Tibial artery (tissue), 4 donors: Measurements from ENCODE around the gene PDLIM1.

Source experiments
- DNase-seq, 2 donors: peaks; one replicate each; pipeline ENCODE4 v3.0.0-alpha.2; 2019
- H3K27ac ChIP-seq, 2 donors: fragments of 200-600 bp; sonication (generic) in 1 of 2; 1 replicate in 1 of 2; 2 replicates in 1 of 2; pipeline ENCODE4 v1.5.1; 2018 to 2019; ENCODE audit warnings: mild to moderate bottlenecking in 1 of 2
- H3K27me3 ChIP-seq, 2 donors: fragments of 200-600 bp; sonication (generic) in 1 of 2; one replicate each; pipeline versions ENCODE4 v1.5.1 to v1.6.0; 2016 to 2019
- H3K36me3 ChIP-seq, 3 donors: fragments of 200-600 bp; sonication (generic) in 2 of 3; one replicate each; pipeline ENCODE4 v1.5.1; 2016 to 2019; ENCODE audit warnings: mild to moderate bottlenecking in 2 of 3
- H3K4me1 ChIP-seq, 4 donors: fragments of 200-600 bp; sonication (generic) in 2 of 4; 1 replicate in 3 of 4; 2 replicates in 1 of 4; pipeline ENCODE4 v1.5.1; 2016 to 2019
- H3K4me3 ChIP-seq, 2 donors: fragments of 200-600 bp; sonication (generic) in 1 of 2; 1 replicate in 1 of 2; 2 replicates in 1 of 2; pipeline ENCODE4 v1.5.1; 2018 to 2019; ENCODE audit warnings: mild to moderate bottlenecking in 2 of 2
- H3K9me3 ChIP-seq, 3 donors: fragments of 200-600 bp; sonication (generic) in 1 of 3; one replicate each; pipeline ENCODE4 v1.5.1; 2016 to 2019
- CTCF ChIP-seq, 2 experiments: fragments of 200-600 bp in 1 of 2; fragments of 450-650 bp in 1 of 2; IDR thresholded peaks; one replicate each; pipeline ENCODE4 v1.5.1; 2017 to 2019; ENCODE audit warnings: antibody characterized with exemption in 2 of 2, mild to moderate bottlenecking in 1 of 2, moderate library complexity in 1 of 2
- intact Hi-C: fragments of 100-400 bp; cut with DNase I; formaldehyde crosslinking; loops from one replicate; pipeline ENCODE4 v1.15.0; 2023; ENCODE audit warnings: low total_unique reads

The PDLIM1 gene

GRCh38 chr10:95286707-95287106 is 4.1 kb downstream of the PDLIM1 start:
- Histone ChIP-seq H3K4me1 (peaks cover 0 to 72% (median 34%) of the 10 kb centered on the region in 4 donors), H3K4me3 (peak overlapping the region in 1 of 2 donors; percentile 89), H3K27me3 (no peaks in the 10 kb centered on the region), H3K36me3 (no peaks in the 10 kb centered on the region), H3K27ac (peak overlapping the region; percentile 93 to 94), H3K9me3 (no peaks in the 10 kb centered on the region)
- no peak for TF ChIP-seq CTCF (IDR thresholded peaks at IDR 0.05)
- intact Hi-C loops = loop anchor here (10.0 kb wide), 1 partner anchor 318 kb away; no protein-coding TSS in a partner anchor
- DNase-seq = no peak

GRCh38 chr10:95285556-95285955 is 5.2 kb downstream of the PDLIM1 start:
- H3K4me3 ChIP-seq = no peak overlapping the region
- intact Hi-C loops = loop anchor here (10.0 kb wide), 1 partner anchor 319 kb away; no protein-coding TSS in a partner anchor
- H3K36me3 ChIP-seq = no peaks in the 10 kb centered on the region
- H3K9me3 ChIP-seq = no peaks in the 10 kb centered on the region
- H3K4me1 ChIP-seq = peaks cover 0 to 83% (median 39%) of the 10 kb centered on the region in 4 donors
- H3K27ac ChIP-seq = peak overlapping the region; percentile 93 to 94
- no peaks in the 10 kb centered on the region for H3K27me3 ChIP-seq
- no peak for TF ChIP-seq CTCF (IDR thresholded peaks at IDR 0.05)
- no peak for DNase-seq

- H3K4me1 ChIP-seq = peaks cover 0 to 91% (median 46%) of the 10 kb centered on the region in 4 donors
Observed at GRCh38 chr10:95284807-95285206, 6.0 kb downstream of the PDLIM1 start.

GRCh38 chr10:95282107-95282506 is 8.7 kb downstream of the PDLIM1 start:
- no peaks in the 10 kb centered on the region for H3K36me3 ChIP-seq
- DNase-seq = no peak
- H3K4me1 ChIP-seq = peaks cover 0 to 95% (median 58%) of the 10 kb centered on the region in 4 donors
- no peak overlapping the region for H3K4me3 ChIP-seq
- intact Hi-C loops = loop anchor here (10.0 kb wide), 1 partner anchor 323 kb away; no protein-coding TSS in a partner anchor
- H3K9me3 ChIP-seq = no peaks in the 10 kb centered on the region
- no peak for TF ChIP-seq CTCF (IDR thresholded peaks at IDR 0.05)
- H3K27me3 ChIP-seq = no peaks in the 10 kb centered on the region
- H3K27ac ChIP-seq = peak overlapping the region; percentile 75 to 81

More at GRCh38 chr10:95284807-95285206, 6.0 kb downstream of the PDLIM1 start:
- no peaks in the 10 kb centered on the region for H3K9me3 ChIP-seq
- intact Hi-C loops = loop anchor here (10.0 kb wide), 1 partner anchor 320 kb away; no protein-coding TSS in a partner anchor
- no peak overlapping the region for H3K4me3 ChIP-seq
- no peaks in the 10 kb centered on the region for H3K27me3 ChIP-seq
- DNase-seq = no peak
- H3K36me3 ChIP-seq = no peaks in the 10 kb centered on the region
- no peak for TF ChIP-seq CTCF (IDR thresholded peaks at IDR 0.05)
- H3K27ac ChIP-seq = peak overlapping the region; percentile 93 to 94

- H3K4me1 ChIP-seq = peaks cover 0 to 95% (median 57%) of the 10 kb centered on the region in 4 donors
- no peak for DNase-seq
- no peak overlapping the region for H3K4me3 ChIP-seq
- peak overlapping the region; percentile 75 to 81 for H3K27ac ChIP-seq
- no peak for TF ChIP-seq CTCF (IDR thresholded peaks at IDR 0.05)
- H3K9me3 ChIP-seq = no peaks in the 10 kb centered on the region
- no peaks in the 10 kb centered on the region for H3K36me3 ChIP-seq
- intact Hi-C loops = loop anchor here (10.0 kb wide), 1 partner anchor 324 kb away; no protein-coding TSS in a partner anchor
- no peaks in the 10 kb centered on the region for H3K27me3 ChIP-seq
Observed at GRCh38 chr10:95281206-95281605, 9.6 kb downstream of the PDLIM1 start.
